Measurements from ENCODE around the gene RGS3. TPM values are rescaled to one million over a fixed set of nuclear protein-coding genes. Genes with fewer than 3 reads are reported as not detected.

The RGS3 gene
- total RNA-seq, 2 experiments from 2014 or later = 22.8 to 32.9 TPM

- Histone ChIP-seq H2AFZ (ENCODE audit: low read length) (no peak overlapping the region), H3K4me2 (ENCODE audit: low read length) (no peak overlapping the region), H3K27ac (ENCODE audit: low read depth, low read length, poor library complexity, severe bottlenecking) (no peak overlapping the region), H3K4me3 (ENCODE audit: low read depth, low read length, poor library complexity, severe bottlenecking) (no peak overlapping the region), H3K4me1 (ENCODE audit: insufficient read depth, low read length, poor library complexity, severe bottlenecking) (no peaks in the 10 kb centered on the region), H3K9me2 (ENCODE audit: insufficient read depth, low read length) (no peaks in the 10 kb centered on the region), H3K36me3 (ENCODE audit: insufficient read depth, low read length) (no peaks in the 10 kb centered on the region), H4K20me1 (ENCODE audit: insufficient read depth, low read length) (no peaks in the 10 kb centered on the region), H3K79me2 (ENCODE audit: insufficient read depth, low read depth, low read length) (no peaks in the 10 kb centered on the region), H3K9me3 (ENCODE audit: low read length) (no peaks in the 10 kb centered on the region)
- DNase-seq (ENCODE audit: low spot score) = no peak
- TF ChIP-seq CTCF (conservative IDR thresholded peaks at IDR 0.05; ENCODE audit: low read length) (no peak), EZH2phosphoT487 (IDR thresholded peaks at IDR 0.05; ENCODE audit: borderline replicate concordance, low read depth, low read length) (no peak)
- intact Hi-C loops (cut with micrococcal nuclease; ENCODE audit: unreplicated experiment) = no loop called here
- POLR2A ChIA-PET = interaction anchor here (1.8 kb wide), 1 partner anchor 16 kb away, joined by 5 read pairs; no protein-coding TSS in a partner anchor
- CTCF ChIA-PET (ENCODE audit: unreplicated experiment) = no interaction called here
- BruUV-seq (replicated peaks) = no TSS peak
Measured at GRCh38 chr9:113479174-113479621, 15.7 kb downstream of the RGS3 start.

GRCh38 chr9:113480612-113481011, 17.1 kb downstream of the RGS3 start:
- no peak for DNase-seq (ENCODE audit: low spot score)
- CTCF ChIA-PET (ENCODE audit: unreplicated experiment) = no interaction called here
- no peak overlapping the region for H2AFZ ChIP-seq (ENCODE audit: low read length)
- no peaks in the 10 kb centered on the region for H3K36me3 ChIP-seq (ENCODE audit: insufficient read depth, low read length)
- peaks cover 6% of the 10 kb centered on the region for H3K4me1 ChIP-seq (ENCODE audit: insufficient read depth, low read length, poor library complexity, severe bottlenecking)
- intact Hi-C loops (cut with micrococcal nuclease; ENCODE audit: unreplicated experiment) = no loop called here
- no peaks in the 10 kb centered on the region for H4K20me1 ChIP-seq (ENCODE audit: insufficient read depth, low read length)
- H3K9me2 ChIP-seq (ENCODE audit: insufficient read depth, low read length) = no peaks in the 10 kb centered on the region
- BruUV-seq (replicated peaks) = no TSS peak
- POLR2A ChIA-PET = no interaction called here
- H3K27ac ChIP-seq (ENCODE audit: low read depth, low read length, poor library complexity, severe bottlenecking) = no peak overlapping the region
- no peak for TF ChIP-seq EZH2phosphoT487 (IDR thresholded peaks at IDR 0.05; ENCODE audit: borderline replicate concordance, low read depth, low read length)
- TF ChIP-seq CTCF (conservative IDR thresholded peaks at IDR 0.05; ENCODE audit: low read length) = no peak
- no peaks in the 10 kb centered on the region for H3K9me3 ChIP-seq (ENCODE audit: low read length)
- no peaks in the 10 kb centered on the region for H3K79me2 ChIP-seq (ENCODE audit: insufficient read depth, low read depth, low read length)
- H3K4me2 ChIP-seq (ENCODE audit: low read length) = no peak overlapping the region
- H3K4me3 ChIP-seq (ENCODE audit: low read depth, low read length, poor library complexity, severe bottlenecking) = no peak overlapping the region

- ChIA-PET POLR2A (no interaction called here), CTCF (ENCODE audit: unreplicated experiment) (no interaction called here)
- Histone ChIP-seq H3K4me1 (ENCODE audit: insufficient read depth, low read length, poor library complexity, severe bottlenecking) (peaks cover 6% of the 10 kb centered on the region), H3K27ac (ENCODE audit: low read depth, low read length, poor library complexity, severe bottlenecking) (no peak overlapping the region), H3K36me3 (ENCODE audit: insufficient read depth, low read length) (no peaks in the 10 kb centered on the region), H3K4me2 (ENCODE audit: low read length) (no peak overlapping the region), H3K79me2 (ENCODE audit: insufficient read depth, low read depth, low read length) (no peaks in the 10 kb centered on the region), H3K9me2 (ENCODE audit: insufficient read depth, low read length) (no peaks in the 10 kb centered on the region), H3K4me3 (ENCODE audit: low read depth, low read length, poor library complexity, severe bottlenecking) (no peak overlapping the region), H2AFZ (ENCODE audit: low read length) (no peak overlapping the region), H4K20me1 (ENCODE audit: insufficient read depth, low read length) (no peaks in the 10 kb centered on the region), H3K9me3 (ENCODE audit: low read length) (no peaks in the 10 kb centered on the region)
- no TSS peak for BruUV-seq (replicated peaks)
- intact Hi-C loops (cut with micrococcal nuclease; ENCODE audit: unreplicated experiment) = no loop called here
- no peak for TF ChIP-seq EZH2phosphoT487 (IDR thresholded peaks at IDR 0.05; ENCODE audit: borderline replicate concordance, low read depth, low read length)
- TF ChIP-seq CTCF (conservative IDR thresholded peaks at IDR 0.05; ENCODE audit: low read length) = no peak
- DNase-seq (ENCODE audit: low spot score) = no peak
Measured at GRCh38 chr9:113481176-113481787, 17.8 kb downstream of the RGS3 start.
